HG03095 (cell line): Measurements from ENCODE around the gene STOML1.
"Not testable (repeated sequence)": the region's sequence is repeated elsewhere in the genome, so short reads cannot be mapped to it uniquely, and the experiment has no call there.

Experiments
- ATAC-seq: cut with Tn5 transposase; IDR thresholded peaks from one replicate; pipeline ENCODE4 v1.9.1; 2021; ENCODE audit warnings: moderate library complexity; ENCODE audit not compliant: unreplicated experiment

The STOML1 gene

GRCh38 chr15:73965758-73966113 is 26.4 kb downstream of the STOML1 start:
- no peak for ATAC-seq

- ATAC-seq = peak; percentile 33
Measured at GRCh38 chr15:73965094-73965757, 26.9 kb downstream of the STOML1 start.

GRCh38 chr15:73964736-73965093 is 27.4 kb downstream of the STOML1 start:
- ATAC-seq = peak; percentile 54

GRCh38 chr15:73962433-73962832 is 29.7 kb downstream of the STOML1 start:
- no peak for ATAC-seq

DNA sequence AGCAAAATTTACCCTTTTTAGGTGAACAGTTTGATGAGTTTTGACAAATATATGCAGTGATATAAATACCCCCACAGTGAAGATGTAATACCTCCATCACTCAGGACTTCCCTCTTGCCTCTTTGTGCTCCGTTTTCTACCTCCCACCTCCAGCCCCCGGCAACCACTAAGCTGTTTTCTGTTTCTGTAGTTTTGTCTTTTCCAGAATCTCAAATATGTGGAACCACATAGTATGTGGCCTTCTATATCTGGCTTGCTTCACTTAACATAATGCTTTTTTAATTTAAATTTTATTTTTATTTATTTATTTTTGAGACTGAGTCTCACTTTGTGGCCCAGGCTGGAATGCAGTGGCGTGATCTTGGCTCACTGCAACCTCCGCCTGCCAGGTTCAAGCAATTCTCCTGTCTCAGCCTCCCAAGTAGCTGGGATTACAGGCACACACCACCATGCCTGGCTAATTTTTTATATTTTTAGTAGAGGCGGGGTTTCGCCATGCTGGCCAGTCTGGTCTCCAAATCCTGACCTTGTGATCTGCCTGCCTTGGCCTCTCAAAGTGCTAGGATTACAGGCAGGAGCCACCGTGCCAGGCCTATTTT is 31.5 kb downstream of the STOML1 start:
- not testable (repeated sequence) for ATAC-seq

DNA sequence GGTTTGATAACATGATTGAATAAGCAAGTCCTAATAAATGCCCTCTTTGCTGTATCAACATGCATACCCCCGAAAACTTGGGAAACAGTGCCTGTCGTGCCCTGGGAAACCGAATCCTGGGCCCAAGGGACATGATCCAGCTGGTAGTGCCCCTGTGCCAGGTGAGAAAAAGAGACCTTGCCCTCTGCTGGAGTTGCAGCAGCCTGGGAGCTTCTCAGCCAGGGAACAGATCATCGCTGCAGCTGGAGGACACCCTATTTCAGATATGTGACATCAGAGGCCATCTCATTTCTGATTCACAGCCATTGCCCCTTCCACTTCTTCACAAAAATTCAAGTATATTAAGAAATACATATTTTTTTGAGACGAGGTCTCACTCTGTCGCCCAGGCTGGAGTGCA is 32.3 kb downstream of the STOML1 start:
- ATAC-seq = no peak

GRCh38 chr15:73959012-73959581 is 33.0 kb downstream of the STOML1 start:
- ATAC-seq = no peak

DNA sequence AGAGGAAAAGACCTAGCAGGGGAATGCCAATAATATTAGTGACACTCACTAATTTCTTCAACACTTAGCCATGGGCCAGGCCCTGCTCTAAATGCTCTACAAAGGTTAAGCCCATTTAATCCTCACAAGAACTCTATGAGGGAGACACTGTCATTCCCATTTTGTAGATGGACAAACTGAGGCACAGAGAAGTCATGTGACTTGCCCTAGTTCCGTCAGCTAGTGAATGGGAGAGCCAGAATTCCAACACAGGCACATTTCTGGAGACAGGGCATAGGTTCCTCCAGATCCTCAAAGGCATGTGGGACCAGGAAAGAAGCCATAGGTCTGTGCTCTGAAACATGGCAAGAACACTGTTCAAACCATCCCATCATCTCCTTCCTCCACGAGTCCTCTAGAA is 34.3 kb downstream of the STOML1 start:
- no peak for ATAC-seq

GRCh38 chr15:73957276-73957675 is 34.8 kb downstream of the STOML1 start:
- ATAC-seq = no peak

- ATAC-seq = no peak
Measured at GRCh38 chr15:73956743-73957135, 35.4 kb downstream of the STOML1 start.

- ATAC-seq = no peak
Measured at GRCh38 chr15:73955861-73956742, 36.0 kb downstream of the STOML1 start.

DNA sequence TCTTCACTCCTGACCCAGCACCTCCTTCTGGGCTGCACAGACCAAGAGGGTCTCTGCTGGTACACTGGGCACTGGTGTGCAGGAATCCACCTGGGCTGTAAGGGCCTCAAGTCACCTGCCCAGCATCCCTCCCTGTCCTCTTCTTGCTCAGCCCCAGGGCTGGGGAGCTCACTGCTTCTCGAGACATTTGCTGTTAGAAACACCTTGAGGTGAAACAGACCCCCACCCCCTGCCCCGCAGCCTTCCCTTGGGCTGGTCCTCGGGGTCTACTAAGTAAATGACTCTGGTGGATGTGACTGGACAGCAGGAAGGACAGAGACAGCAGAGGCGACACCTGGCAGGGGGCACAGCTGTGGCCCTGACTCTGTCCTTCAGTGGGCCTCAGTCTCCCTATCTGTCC is 36.8 kb downstream of the STOML1 start:
- ATAC-seq = no peak

DNA sequence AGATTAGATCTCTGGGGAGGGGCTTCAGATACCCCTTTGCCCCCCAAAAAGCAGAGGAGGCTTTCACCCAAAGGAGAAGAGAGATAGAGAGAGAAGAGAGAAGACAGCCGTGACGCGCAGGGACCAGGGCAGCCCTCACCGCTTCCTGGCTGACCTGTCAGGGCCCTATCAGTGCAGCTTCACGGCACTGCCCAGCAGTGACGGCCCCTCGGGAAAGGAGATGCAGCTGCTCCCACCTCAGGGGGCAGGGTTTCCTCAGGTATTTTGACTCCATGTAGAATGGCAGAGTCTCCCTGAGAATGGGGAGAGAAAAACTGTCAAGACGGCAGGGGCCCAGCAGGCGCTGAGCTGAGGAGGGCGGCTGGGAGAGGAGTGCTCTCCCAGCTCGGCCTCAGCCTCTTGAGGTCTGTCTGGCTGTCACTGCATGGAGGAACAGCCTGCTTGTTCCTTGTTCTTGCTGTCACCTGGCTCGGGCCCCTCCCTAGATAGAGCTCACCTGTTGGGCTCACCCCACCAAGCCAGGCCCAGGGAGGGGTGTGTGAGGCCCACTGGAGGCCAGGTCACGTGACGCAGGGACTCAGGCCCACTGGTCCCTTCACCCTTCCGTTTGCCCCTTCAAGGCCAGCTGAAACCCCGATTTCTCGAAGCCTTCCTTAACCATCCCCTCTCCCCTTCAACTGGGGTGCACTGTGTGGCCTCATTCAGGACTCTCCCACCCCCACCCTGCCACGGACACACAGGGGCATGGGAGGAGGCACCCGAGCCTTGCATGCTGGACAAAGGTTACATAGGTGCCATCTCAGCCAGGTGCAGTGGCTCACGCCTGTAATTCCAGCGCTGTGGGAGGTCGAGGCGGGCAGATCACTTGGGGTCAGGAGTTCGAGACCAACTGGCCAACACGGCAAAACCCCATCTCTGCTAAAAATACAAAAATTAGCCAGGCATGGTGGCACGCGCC is 37.6 kb downstream of the STOML1 start:
- ATAC-seq = no peak

GRCh38 chr15:73952913-73953750 is 39.0 kb downstream of the STOML1 start:
- no peak for ATAC-seq

- ATAC-seq = no peak
Measured at GRCh38 chr15:73952171-73952912, 39.8 kb downstream of the STOML1 start.

DNA sequence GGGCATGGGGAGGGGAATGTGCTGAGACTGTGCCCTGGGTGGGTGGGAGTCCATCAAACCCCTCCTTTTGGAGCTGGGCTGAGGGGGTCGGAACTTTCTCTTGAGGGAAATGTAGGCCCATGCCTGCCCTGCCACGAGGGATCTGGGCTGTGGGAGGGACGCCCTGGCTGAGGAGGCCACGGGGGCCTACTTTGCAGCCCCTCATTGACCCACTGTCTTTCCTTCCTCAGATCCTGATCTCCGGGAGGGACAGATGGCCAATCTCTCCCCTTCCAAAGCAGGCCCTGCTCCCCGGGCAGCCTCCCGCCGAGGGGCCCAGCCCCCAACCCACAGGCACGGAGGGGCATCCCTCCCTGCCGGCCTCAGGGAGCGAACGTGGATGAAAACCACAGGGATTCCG is 40.5 kb downstream of the STOML1 start:
- no peak for ATAC-seq

DNA sequence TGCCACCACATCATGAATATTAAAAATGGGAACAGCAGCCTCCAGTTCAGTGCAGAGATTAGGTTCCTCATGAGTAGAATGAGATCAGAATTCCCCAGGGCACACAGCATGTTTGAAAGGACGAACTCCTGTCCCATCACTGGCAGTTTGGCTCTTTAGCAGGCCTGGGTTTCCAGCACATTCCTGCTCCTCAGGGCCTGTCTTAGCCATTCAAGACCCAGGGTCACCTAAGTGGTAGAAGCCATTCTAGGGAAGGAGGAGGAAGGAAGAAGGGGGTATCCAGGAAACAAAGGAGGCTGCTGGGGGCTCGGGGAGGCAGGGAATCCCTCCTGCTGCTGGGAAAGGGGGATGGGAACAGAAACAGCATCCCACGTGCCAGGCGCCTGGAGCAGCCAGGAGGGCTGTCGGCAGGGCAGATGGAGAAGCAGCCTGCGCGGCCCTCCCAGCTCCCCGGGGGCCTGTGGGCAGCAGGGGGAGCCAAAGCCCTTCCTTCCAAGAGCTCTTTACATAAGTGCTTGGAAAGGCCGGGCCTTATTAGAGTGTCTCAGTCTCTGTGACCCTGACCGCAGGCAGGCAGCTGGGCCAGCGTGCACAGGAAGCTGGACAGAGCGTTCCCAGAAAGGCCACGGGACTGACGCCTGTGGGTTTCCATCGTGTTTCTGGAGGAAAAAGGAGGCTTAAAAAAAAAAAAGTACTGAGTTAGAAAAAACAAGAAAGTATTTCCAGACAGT is 41.1 kb downstream of the STOML1 start:
- no peak for ATAC-seq

GRCh38 chr15:73950479-73950830 is 41.6 kb downstream of the STOML1 start:
- ATAC-seq = no peak
